Astrocyte (in vitro differentiated cells and primary cell): ENCODE results near the gene MYCBPAP. TPM values are rescaled to one million over a fixed set of nuclear protein-coding genes. Genes with fewer than 3 reads are reported as not detected.

Experiments used
- DNase-seq: peaks from one replicate; pipeline ENCODE4 v3.0.0-alpha.2; 2010; ENCODE audit warnings: low read depth
- FAIRE-seq: peaks from 2 replicates; lab custom pipeline; 2011; peaks lifted over from hg19 to GRCh38; lab: Jason Lieb, UNC
- H2AFZ ChIP-seq: 2 replicates; pipeline ENCODE4 v1.6.0; 2012; ENCODE audit warnings: low read depth, low read length, inconsistent platforms
- H3K27ac ChIP-seq: 2 replicates; pipeline ENCODE4 v1.5.1; 2011; ENCODE audit warnings: low read depth, low read length, inconsistent platforms
- H3K27me3 ChIP-seq: 2 replicates; pipeline ENCODE4 v1.6.0; 2011; ENCODE audit warnings: low read length, inconsistent platforms; ENCODE audit not compliant: insufficient read depth
- H3K36me3 ChIP-seq: 2 replicates; pipeline ENCODE4 v1.5.1; 2011; ENCODE audit warnings: low read length, inconsistent platforms; ENCODE audit not compliant: insufficient read depth
- H3K4me1 ChIP-seq: 2 replicates; pipeline ENCODE4 v1.5.1; 2011; ENCODE audit warnings: low read length, inconsistent platforms; ENCODE audit not compliant: insufficient read depth
- H3K4me2 ChIP-seq: 2 replicates; pipeline ENCODE4 v1.6.0; 2012; ENCODE audit warnings: low read length, inconsistent platforms
- H3K4me3 ChIP-seq: 2 replicates; pipeline ENCODE4 v1.5.1; 2011; ENCODE audit warnings: low read depth, mild to moderate bottlenecking, low read length, inconsistent platforms; ENCODE audit not compliant: insufficient read depth
- H3K79me2 ChIP-seq: 2 replicates; pipeline ENCODE4 v1.6.0; 2012; ENCODE audit warnings: mild to moderate bottlenecking, low read length, inconsistent platforms; ENCODE audit not compliant: insufficient read depth
- H3K9ac ChIP-seq: 2 replicates; pipeline ENCODE4 v1.6.0; 2012; ENCODE audit warnings: mild to moderate bottlenecking, low read length, inconsistent platforms
- H3K9me3 ChIP-seq: 2 replicates; pipeline ENCODE4 v1.5.1; 2012; ENCODE audit warnings: low read depth, mild to moderate bottlenecking, low read length, inconsistent platforms; ENCODE audit not compliant: insufficient read depth
- H4K20me1 ChIP-seq: 2 replicates; pipeline ENCODE4 v1.6.0; 2012; ENCODE audit warnings: low read length, inconsistent platforms; ENCODE audit not compliant: insufficient read depth
- H3K27ac Mint-ChIP-seq: one replicate; pipeline ENCODE4 v1.8.0; 2021; ENCODE audit warnings: mild to moderate bottlenecking, mixed read lengths; ENCODE audit not compliant: unreplicated experiment
- H3K27me3 Mint-ChIP-seq: one replicate; pipeline ENCODE4 v1.8.0; 2021; ENCODE audit warnings: low read depth, mixed read lengths; ENCODE audit not compliant: unreplicated experiment
- H3K36me3 Mint-ChIP-seq: one replicate; pipeline ENCODE4 v1.8.0; 2021; ENCODE audit warnings: low read depth, mixed read lengths; ENCODE audit not compliant: unreplicated experiment
- H3K4me1 Mint-ChIP-seq: one replicate; pipeline ENCODE4 v1.8.0; 2021; ENCODE audit warnings: low read depth, mixed read lengths; ENCODE audit not compliant: unreplicated experiment
- H3K4me3 Mint-ChIP-seq: one replicate; pipeline ENCODE4 v1.8.0; 2021; ENCODE audit warnings: mild to moderate bottlenecking, moderate library complexity, mixed read lengths; ENCODE audit not compliant: unreplicated experiment
- H3K9me3 Mint-ChIP-seq: one replicate; pipeline ENCODE4 v1.8.0; 2021; ENCODE audit warnings: mild to moderate bottlenecking, mixed read lengths; ENCODE audit not compliant: unreplicated experiment
- CTCF ChIP-seq: IDR thresholded peaks from 2 replicates; pipeline ENCODE4 v1.5.1; 2011; ENCODE audit warnings: low read depth, mild to moderate bottlenecking, inconsistent platforms, low read length, moderate library complexity; ENCODE audit not compliant: insufficient read depth
- EZH2 ChIP-seq: IDR thresholded peaks from 2 replicates; pipeline ENCODE4 v1.6.1; 2012; ENCODE audit warnings: mild to moderate bottlenecking, low read length, inconsistent platforms; ENCODE audit not compliant: insufficient read depth
- total RNA-seq: library from RNA; stranded (reverse); gene quantifications from 2 replicates; pipeline ENCODE4 v1.2.1, GENCODE V29; 2021

The MYCBPAP gene
- total RNA-seq, 1 donor from 2014 or later, result 1.4 TPM

GRCh38 chr17:50498021-50498874 lies 10.0 kb upstream of the MYCBPAP start:
- H3K27me3 Mint-ChIP-seq, result peaks cover 12% of the 10 kb centered on the region
- H3K4me3 Mint-ChIP-seq, result no peak overlapping the region
- H2AFZ ChIP-seq, result no peak overlapping the region
- H3K27ac ChIP-seq, result no peak overlapping the region
- H4K20me1 ChIP-seq, result no peaks in the 10 kb centered on the region
- no peaks in the 10 kb centered on the region for H3K36me3 ChIP-seq
- no peak for DNase-seq
- no peaks in the 10 kb centered on the region for H3K27me3 ChIP-seq
- H3K4me1 ChIP-seq, result no peaks in the 10 kb centered on the region
- no peak for FAIRE-seq
- H3K4me1 Mint-ChIP-seq, result peaks cover 1% of the 10 kb centered on the region
- no peaks in the 10 kb centered on the region for H3K36me3 Mint-ChIP-seq
- H3K4me2 ChIP-seq, result no peak overlapping the region
- no peaks in the 10 kb centered on the region for H3K9me3 ChIP-seq
- H3K27ac Mint-ChIP-seq, result no peak overlapping the region
- H3K4me3 ChIP-seq, result no peak overlapping the region
- TF ChIP-seq EZH2, result no peak
- TF ChIP-seq CTCF, result no peak
- H3K79me2 ChIP-seq, result no peaks in the 10 kb centered on the region
- no peaks in the 10 kb centered on the region for H3K9me3 Mint-ChIP-seq
- H3K9ac ChIP-seq, result no peak overlapping the region

- no peak overlapping the region for H3K4me3 ChIP-seq
- H3K4me2 ChIP-seq, result no peak overlapping the region
- no peak overlapping the region for H3K4me3 Mint-ChIP-seq
- FAIRE-seq, result no peak
- no peak for DNase-seq
- H3K36me3 ChIP-seq, result no peaks in the 10 kb centered on the region
- H3K9me3 Mint-ChIP-seq, result no peaks in the 10 kb centered on the region
- H3K27ac Mint-ChIP-seq, result no peak overlapping the region
- no peak overlapping the region for H3K9ac ChIP-seq
- peaks cover 9% of the 10 kb centered on the region for H3K4me1 Mint-ChIP-seq
- H3K36me3 Mint-ChIP-seq, result no peaks in the 10 kb centered on the region
- H2AFZ ChIP-seq, result no peak overlapping the region
- no peaks in the 10 kb centered on the region for H3K9me3 ChIP-seq
- H3K79me2 ChIP-seq, result no peaks in the 10 kb centered on the region
- H3K27me3 ChIP-seq, result no peaks in the 10 kb centered on the region
- no peak for TF ChIP-seq CTCF
- TF ChIP-seq EZH2, result no peak
- H4K20me1 ChIP-seq, result no peaks in the 10 kb centered on the region
- no peak overlapping the region for H3K27ac ChIP-seq
- no peaks in the 10 kb centered on the region for H3K4me1 ChIP-seq
- peaks cover 11% of the 10 kb centered on the region for H3K27me3 Mint-ChIP-seq
Measured at GRCh38 chr17:50499270-50499669, 9.0 kb upstream of the MYCBPAP start.

GRCh38 chr17:50499721-50500120 lies 8.5 kb upstream of the MYCBPAP start:
- H3K9me3 ChIP-seq, result no peaks in the 10 kb centered on the region
- no peaks in the 10 kb centered on the region for H4K20me1 ChIP-seq
- Mint-ChIP-seq H3K4me3 (no peak overlapping the region), H3K9me3 (no peaks in the 10 kb centered on the region), H3K27me3 (peaks cover 10% of the 10 kb centered on the region), H3K27ac (no peak overlapping the region), H3K4me1 (peaks cover 9% of the 10 kb centered on the region), H3K36me3 (no peaks in the 10 kb centered on the region)
- no peaks in the 10 kb centered on the region for H3K36me3 ChIP-seq
- H3K9ac ChIP-seq, result no peak overlapping the region
- no peaks in the 10 kb centered on the region for H3K27me3 ChIP-seq
- H3K4me2 ChIP-seq, result no peak overlapping the region
- no peak overlapping the region for H2AFZ ChIP-seq
- no peak overlapping the region for H3K4me3 ChIP-seq
- no peaks in the 10 kb centered on the region for H3K4me1 ChIP-seq
- TF ChIP-seq CTCF, result no peak
- no peak for TF ChIP-seq EZH2
- H3K79me2 ChIP-seq, result no peaks in the 10 kb centered on the region
- no peak overlapping the region for H3K27ac ChIP-seq
- DNase-seq, result no peak
- no peak for FAIRE-seq
